ENCODE results near the gene MBOAT1.
"Not testable (repeated sequence)": the region's sequence is repeated elsewhere in the genome, so short reads cannot be mapped to it uniquely, and the experiment has no call there.

MBOAT1 gene

DNA sequence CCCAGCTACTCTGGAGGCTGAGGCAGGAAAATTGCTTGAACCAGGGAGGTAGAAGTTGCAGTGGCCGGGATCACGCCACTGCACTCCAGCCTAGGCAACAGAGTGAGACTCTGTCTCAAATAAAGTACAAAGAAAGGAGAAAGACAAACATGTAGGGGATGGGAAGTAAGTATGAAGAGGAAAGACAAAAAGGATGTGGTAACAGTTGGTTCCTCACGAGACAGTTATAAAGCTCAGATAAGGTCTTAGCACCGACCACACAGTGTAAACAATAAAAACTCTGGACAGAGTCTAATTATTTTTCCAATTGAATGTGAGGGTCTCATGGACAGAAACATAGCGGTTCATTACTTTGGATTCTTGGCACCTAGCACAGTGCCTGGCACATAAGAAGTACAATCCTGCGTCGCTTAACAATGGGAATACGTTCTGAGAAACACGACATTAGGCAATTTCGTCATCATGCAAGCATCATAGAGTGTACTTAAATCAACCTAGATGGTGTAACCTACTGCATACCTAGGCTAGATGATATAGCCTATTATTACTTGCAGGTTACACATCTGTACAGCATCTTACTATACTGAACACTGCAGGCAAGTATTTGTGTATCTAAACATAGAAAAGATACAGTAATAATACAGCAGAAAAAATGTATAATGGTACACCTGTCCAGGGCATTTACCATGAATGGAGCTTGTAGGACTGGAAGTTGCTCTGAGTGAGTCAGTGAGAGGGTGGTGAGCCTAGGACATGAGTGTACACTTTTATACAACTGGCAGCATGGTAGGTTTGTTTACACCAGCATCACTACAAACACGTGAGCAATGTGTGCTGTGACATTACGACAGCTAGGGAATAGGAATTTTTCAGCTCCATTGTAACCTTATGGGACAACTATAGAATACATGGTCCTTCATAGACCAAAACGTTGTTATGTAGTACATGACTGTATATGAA, 38.2 kb downstream of the MBOAT1 start:
- DNase-seq (ENCODE audit: extremely low read depth in 1 of 2, low read depth in 1 of 2): no peak

- DNase-seq (ENCODE audit: extremely low read depth in 1 of 2, low read depth in 1 of 2): no peak
Measured at GRCh38 chr6:20172842-20173456, 39.3 kb downstream of the MBOAT1 start.

GRCh38 chr6:20170455-20171148, 41.7 kb downstream of the MBOAT1 start:
- no peak for DNase-seq (ENCODE audit: extremely low read depth in 1 of 2, low read depth in 1 of 2)

DNA sequence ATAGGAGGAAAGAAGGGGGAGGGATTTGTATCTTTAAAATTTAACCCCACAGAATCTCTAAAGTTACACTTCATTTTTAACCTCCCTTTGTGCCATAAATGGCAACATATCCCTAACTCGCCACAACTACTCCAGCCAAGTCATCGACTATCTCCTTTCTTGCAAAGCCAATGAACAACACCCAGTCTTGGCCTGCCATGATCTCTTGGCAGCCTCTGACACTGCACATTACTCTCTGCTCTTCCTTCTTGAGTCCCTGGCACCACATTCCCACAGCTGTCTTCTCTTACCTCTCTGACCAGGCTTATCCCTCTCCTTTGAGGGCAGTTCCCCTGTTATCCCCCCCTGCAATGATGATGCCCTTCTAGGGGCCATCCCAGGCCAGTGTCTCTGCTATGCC, 42.5 kb downstream of the MBOAT1 start:
- DNase-seq (ENCODE audit: extremely low read depth in 1 of 2, low read depth in 1 of 2): no peak

GRCh38 chr6:20169119-20169557, 43.1 kb downstream of the MBOAT1 start:
- DNase-seq (ENCODE audit: extremely low read depth in 1 of 2, low read depth in 1 of 2): no peak

DNA sequence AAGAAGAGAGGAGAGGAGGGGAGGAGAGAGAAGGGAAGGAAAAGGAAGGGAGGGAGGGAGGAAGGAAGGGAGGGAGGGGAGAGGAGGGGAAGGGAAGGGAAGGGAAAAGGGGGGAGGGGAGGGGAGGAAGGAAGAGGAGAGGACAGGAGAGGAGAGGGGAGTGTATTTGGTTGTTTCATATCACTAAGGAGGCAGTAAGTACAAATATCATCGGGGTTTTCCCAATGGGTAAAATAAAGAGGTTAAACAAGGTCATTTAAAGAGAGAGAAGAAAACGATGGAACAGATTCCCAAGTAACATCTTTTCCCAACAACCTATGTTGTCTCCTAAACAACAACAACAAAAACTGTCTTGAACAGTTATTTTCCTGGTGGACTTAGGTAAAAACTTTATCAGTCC, 43.6 kb downstream of the MBOAT1 start:
- DNase-seq (ENCODE audit: extremely low read depth in 1 of 2, low read depth in 1 of 2): no peak

GRCh38 chr6:20167601-20168000, 44.7 kb downstream of the MBOAT1 start:
- no peak for DNase-seq (ENCODE audit: extremely low read depth in 1 of 2, low read depth in 1 of 2)

DNA sequence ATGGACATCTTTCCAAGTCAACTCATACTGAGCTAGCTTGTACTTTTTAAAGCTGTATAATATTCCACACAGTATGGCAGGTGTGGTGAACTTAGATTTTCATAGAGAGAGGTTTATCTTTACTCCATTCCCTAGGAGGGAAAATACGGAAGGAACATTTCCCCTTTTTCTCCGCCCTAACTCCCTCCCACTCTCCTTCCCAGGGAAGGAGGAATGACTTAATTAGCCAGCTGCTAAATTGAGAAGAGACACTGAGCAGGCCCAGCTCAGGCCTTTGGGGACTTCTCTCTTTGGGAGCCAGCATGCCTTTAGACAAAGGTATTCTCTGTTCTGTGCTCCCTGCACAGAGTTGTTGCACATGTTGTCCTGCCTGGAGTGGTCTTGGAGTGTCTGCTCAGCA, 46.1 kb downstream of the MBOAT1 start:
- DNase-seq (ENCODE audit: extremely low read depth in 1 of 2, low read depth in 1 of 2): no peak

GRCh38 chr6:20162515-20162914, 49.8 kb downstream of the MBOAT1 start:
- no peak for DNase-seq (ENCODE audit: extremely low read depth in 1 of 2, low read depth in 1 of 2)

GRCh38 chr6:20160541-20161283, 51.6 kb downstream of the MBOAT1 start:
- no peak for DNase-seq (ENCODE audit: extremely low read depth in 1 of 2, low read depth in 1 of 2)

GRCh38 chr6:20159781-20160540, 52.3 kb downstream of the MBOAT1 start:
- DNase-seq (ENCODE audit: extremely low read depth in 1 of 2, low read depth in 1 of 2): no peak

GRCh38 chr6:20159098-20159497, 53.2 kb downstream of the MBOAT1 start:
- DNase-seq (ENCODE audit: extremely low read depth in 1 of 2, low read depth in 1 of 2): no peak

DNA sequence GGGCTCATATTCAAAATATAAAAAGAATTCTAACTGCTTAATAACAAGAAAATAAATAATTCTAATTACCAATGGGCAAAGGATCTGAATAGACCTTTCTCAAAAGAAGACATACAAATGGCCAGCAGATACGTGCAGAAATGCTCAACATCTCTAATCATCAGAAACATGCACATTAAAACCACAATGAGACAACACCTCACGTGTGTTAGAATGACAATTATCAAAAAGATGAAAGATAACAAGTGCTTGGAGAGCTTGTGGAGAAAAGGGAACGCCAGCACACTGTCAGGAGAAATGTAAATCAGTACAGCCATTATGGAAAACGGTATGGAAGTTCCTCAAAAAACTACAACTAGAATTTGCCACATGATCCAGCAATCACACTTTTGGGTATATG, 53.6 kb downstream of the MBOAT1 start:
- no peak for DNase-seq (ENCODE audit: extremely low read depth in 1 of 2, low read depth in 1 of 2)

- DNase-seq (ENCODE audit: extremely low read depth in 1 of 2, low read depth in 1 of 2): no peak
Measured at GRCh38 chr6:20156824-20157223, 55.4 kb downstream of the MBOAT1 start.

DNA sequence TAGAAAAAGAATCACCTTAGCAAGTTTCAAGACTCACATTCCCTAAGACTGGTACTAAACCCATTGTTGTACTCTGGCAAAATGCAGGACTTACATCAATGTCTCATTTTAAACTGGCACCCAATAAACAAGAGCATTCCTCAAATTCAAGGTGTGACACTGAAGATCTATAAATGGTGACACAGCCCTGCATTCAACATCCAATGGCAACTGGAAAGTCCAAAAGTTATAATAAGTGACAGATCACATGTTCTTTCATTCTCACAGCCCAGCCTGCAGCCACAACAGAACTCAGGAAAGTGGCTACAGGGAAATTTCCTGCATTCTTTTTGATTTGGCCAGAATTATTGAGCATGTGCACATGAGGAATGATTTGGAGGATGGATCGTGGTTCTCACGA, 57.5 kb downstream of the MBOAT1 start:
- DNase-seq (ENCODE audit: extremely low read depth in 1 of 2, low read depth in 1 of 2): no peak

DNA sequence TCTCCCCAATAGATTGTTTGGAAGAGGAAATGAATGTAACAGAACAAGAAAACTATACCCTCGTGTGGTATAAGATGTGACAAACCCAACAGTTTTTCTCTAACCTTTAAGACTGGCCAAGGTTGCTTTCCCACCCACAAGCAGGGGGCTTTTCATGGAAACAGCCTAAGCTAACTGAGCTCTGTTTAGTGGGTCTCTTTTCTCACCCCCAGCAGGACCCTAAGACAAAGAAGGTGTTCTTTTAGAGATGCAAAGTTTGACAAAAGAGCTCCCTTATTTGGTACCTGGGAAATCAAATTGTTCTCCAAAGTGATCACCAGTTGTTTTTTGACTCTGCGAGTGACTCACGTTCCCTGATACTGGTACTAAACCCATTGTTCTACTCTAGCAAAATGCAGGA, 59.1 kb downstream of the MBOAT1 start:
- no peak for DNase-seq (ENCODE audit: extremely low read depth in 1 of 2, low read depth in 1 of 2)

DNA sequence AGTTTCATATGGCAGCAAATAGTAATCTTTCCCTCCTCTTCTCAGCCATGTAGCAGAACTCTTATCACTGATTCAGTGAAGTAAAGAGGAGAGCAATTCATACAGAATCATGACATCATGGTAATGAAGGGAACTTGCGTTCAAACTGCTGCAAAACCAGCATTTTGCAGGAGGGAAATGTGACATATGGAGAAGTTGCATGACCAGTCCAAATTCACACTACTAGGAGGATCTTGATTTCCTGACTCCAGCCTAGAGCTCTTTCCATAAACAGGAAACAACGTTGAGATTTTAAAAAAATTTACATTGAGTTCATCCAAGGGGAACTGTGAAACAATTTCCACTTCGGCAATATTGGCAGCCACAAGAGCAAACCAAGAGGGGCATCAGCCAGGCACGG, 63.8 kb downstream of the MBOAT1 start:
- DNase-seq (ENCODE audit: extremely low read depth in 1 of 2, low read depth in 1 of 2): no peak

DNA sequence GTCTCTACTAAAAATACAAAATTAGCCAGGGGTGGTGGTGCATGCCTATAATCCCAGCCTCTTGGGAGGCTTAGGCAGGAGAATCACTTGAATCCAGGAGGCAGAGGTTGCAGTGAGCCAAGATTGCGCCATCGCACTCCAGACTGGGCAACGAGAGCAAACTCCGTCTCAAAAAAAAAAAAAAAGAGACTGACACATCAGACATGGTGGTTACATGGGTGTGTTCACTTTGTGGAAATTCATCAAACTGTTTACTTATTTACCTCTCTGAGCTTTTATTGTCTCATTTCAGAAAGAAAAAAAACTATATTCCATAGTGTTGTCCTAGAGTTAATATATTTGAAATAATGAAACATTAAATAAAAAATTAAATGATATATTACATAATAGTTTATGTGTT, 64.8 kb downstream of the MBOAT1 start:
- DNase-seq (ENCODE audit: extremely low read depth in 1 of 2, low read depth in 1 of 2): no peak

GRCh38 chr6:20146831-20147230, 65.4 kb downstream of the MBOAT1 start:
- not testable (repeated sequence) for DNase-seq (ENCODE audit: extremely low read depth in 1 of 2, low read depth in 1 of 2)

DNA sequence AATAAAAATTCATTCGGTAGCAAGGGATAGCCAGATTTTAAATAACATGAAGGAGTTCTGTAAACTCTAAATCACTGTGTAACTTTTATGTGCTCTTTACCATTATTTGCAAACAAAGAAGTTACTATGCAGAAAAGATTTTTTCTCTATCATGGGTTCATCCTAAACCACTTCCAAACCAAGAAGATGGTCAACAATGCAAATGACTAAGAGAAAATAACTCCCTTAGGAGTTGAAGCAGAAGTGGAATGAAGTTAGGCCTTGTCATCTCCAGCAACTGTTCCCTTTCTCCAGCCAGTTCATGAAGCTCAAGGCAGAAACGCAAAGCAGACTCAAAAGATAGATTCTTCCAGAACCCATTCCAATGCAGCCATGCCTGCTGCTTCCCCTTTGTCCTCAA, 66.0 kb downstream of the MBOAT1 start:
- no peak for DNase-seq (ENCODE audit: extremely low read depth in 1 of 2, low read depth in 1 of 2)
